Measurements from ENCODE around the gene KIF27.
"Not testable (repeated sequence)": the region's sequence is repeated elsewhere in the genome, so short reads cannot be mapped to it uniquely, and the experiment has no call there.

The KIF27 gene

DNA sequence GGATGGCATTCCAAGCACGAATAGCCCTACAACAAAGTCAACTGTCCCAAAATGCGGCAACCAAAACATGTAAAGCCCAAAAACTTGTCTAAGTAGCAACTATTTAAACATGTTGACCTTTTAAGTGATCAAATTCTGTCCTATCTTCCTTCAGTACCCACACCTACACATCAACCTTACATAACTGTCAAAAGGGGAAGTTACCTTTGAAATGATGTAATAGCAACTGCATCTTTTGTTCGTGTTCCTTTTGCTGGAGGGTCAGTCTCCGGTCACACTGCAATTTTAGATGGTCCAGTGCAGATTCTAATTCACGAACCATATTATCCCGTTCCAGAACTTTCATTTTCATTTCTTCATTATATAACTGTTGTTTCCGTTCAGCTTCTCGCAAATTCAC lies 71.3 kb downstream of the KIF27 start:
- not testable (repeated sequence) for H3K36me3 ChIP-seq (ENCODE audit: control insufficient read depth, low read length); H4K20me1 ChIP-seq (ENCODE audit: control insufficient read depth, insufficient read depth, low read depth, low read length); H3K27ac ChIP-seq (ENCODE audit: low read depth, low read length); H3F3A ChIP-seq (ENCODE audit: control insufficient read depth, insufficient read depth); H3K27me3 ChIP-seq (ENCODE audit: control insufficient read depth, low read length); H3K4me3 ChIP-seq (ENCODE audit: low read length); H3K9me2 ChIP-seq (replicated peaks; ENCODE audit: control insufficient read depth, low read length); H3K9me3 ChIP-seq (ENCODE audit: control insufficient read depth, insufficient read depth, low read length); H3K4me2 ChIP-seq (ENCODE audit: low read length); H3K79me2 ChIP-seq (ENCODE audit: control insufficient read depth, low read length); H3K4me1 ChIP-seq (ENCODE audit: control insufficient read depth, low read length)

GRCh38 chr9:83837070-83837643 lies 84.1 kb downstream of the KIF27 start:
- not testable (repeated sequence) for H3K9me2 ChIP-seq (replicated peaks; ENCODE audit: control insufficient read depth, low read length); H3K9me3 ChIP-seq (ENCODE audit: control insufficient read depth, insufficient read depth, low read length); H3K79me2 ChIP-seq (ENCODE audit: control insufficient read depth, low read length); H3F3A ChIP-seq (ENCODE audit: control insufficient read depth, insufficient read depth); H4K20me1 ChIP-seq (ENCODE audit: control insufficient read depth, insufficient read depth, low read depth, low read length); H3K4me2 ChIP-seq (ENCODE audit: low read length); H3K36me3 ChIP-seq (ENCODE audit: control insufficient read depth, low read length); H3K27me3 ChIP-seq (ENCODE audit: control insufficient read depth, low read length); H3K4me1 ChIP-seq (ENCODE audit: control insufficient read depth, low read length); H3K27ac ChIP-seq (ENCODE audit: low read depth, low read length); H3K4me3 ChIP-seq (ENCODE audit: low read length)

- H3K36me3 ChIP-seq (ENCODE audit: control insufficient read depth, low read length); H3K9me3 ChIP-seq (ENCODE audit: control insufficient read depth, insufficient read depth, low read length); H3K4me1 ChIP-seq (ENCODE audit: control insufficient read depth, low read length); H4K20me1 ChIP-seq (ENCODE audit: control insufficient read depth, insufficient read depth, low read depth, low read length); H3K4me2 ChIP-seq (ENCODE audit: low read length); H3K4me3 ChIP-seq (ENCODE audit: low read length); H3K27ac ChIP-seq (ENCODE audit: low read depth, low read length); H3K9me2 ChIP-seq (replicated peaks; ENCODE audit: control insufficient read depth, low read length); H3K27me3 ChIP-seq (ENCODE audit: control insufficient read depth, low read length); H3K79me2 ChIP-seq (ENCODE audit: control insufficient read depth, low read length); H3F3A ChIP-seq (ENCODE audit: control insufficient read depth, insufficient read depth): not testable (repeated sequence)
Observed at GRCh38 chr9:83830426-83831071, 90.7 kb downstream of the KIF27 start.

DNA sequence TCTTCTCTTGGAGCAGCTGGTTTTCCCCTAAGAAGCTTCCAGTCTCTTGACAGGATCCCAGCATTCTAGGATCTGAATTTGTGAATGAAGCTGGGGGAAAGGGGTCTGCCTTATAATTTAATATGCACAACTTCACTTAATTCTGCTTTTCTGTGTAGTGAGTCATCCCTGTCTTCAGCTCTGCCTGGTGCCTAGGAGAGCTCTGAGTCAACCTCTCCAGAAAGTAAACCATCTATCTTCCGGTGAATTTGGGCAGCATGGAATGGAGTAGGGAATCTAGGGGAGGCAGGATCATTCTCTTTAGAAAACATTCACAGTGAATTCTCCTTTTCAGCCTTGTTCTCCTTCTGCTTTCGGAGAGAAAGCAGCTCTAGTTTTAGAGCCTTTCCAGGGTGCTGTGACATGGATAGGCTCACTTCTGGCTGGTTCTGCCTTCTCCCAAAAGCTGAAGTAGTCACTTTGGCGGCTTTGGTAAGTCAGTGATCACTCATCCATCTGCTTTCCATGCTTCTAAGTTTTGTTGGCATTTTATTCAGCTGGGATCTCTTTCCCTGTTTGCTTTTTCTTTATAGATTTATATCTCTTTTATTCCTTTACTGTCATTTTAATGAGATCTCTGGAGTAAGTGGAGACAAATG lies 96.1 kb downstream of the KIF27 start:
- H3K4me3 ChIP-seq (ENCODE audit: low read length); H3K27ac ChIP-seq (ENCODE audit: low read depth, low read length); H3K4me2 ChIP-seq (ENCODE audit: low read length); H3K36me3 ChIP-seq (ENCODE audit: control insufficient read depth, low read length); H3K9me2 ChIP-seq (replicated peaks; ENCODE audit: control insufficient read depth, low read length); H3K79me2 ChIP-seq (ENCODE audit: control insufficient read depth, low read length); H3F3A ChIP-seq (ENCODE audit: control insufficient read depth, insufficient read depth); H4K20me1 ChIP-seq (ENCODE audit: control insufficient read depth, insufficient read depth, low read depth, low read length); H3K9me3 ChIP-seq (ENCODE audit: control insufficient read depth, insufficient read depth, low read length); H3K27me3 ChIP-seq (ENCODE audit: control insufficient read depth, low read length); H3K4me1 ChIP-seq (ENCODE audit: control insufficient read depth, low read length): not testable (repeated sequence)

DNA sequence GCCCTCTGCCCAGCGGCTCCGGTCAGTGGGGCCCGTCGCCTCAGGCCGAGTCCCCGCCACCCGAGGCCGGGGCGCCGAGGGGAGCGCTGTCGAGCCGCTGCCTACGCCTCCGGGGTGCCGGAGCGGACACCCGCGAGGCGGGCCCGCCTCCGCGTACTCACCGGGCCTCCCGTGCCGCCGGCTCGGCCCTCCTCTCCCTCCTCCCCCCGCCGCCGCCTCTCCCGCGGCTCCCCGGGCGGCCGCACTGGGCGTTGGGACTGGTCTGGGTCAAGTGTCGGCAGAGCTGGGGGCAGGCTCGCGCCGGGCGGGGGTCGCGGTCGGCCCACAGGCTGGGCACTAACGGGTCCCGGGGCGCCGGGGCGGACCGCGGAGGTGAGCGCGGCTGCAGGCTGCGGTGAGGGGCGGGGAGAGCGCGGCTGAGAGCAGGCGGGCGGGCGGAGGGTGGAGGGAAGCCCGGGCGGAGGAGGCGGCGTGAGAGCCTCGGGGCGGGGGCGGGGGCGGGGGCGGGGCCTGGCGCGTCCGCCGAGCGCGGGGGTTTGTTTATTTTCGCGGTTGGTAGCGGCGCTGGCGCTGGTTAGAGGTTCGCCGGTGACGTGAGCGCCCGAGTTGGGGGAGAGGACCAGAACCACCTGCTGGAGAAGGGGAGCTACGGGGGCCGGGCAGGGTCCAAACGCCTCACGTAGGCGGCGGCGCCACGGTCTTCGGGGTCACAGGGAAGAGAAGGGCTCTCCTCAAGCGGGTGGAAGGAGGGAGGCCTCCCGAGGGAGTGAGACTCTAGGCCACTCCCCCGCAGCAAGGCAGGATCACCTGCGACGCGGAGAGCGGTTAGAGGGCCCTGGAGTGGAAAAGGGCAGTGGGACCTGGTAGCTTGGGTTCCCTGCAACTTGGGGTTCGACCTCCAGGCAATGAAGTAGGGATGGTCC lies 103.6 kb downstream of the KIF27 start, which contains the start of gene GKAP1:
GKAP1 (minus strand) TSS at position 414 of the 923 bp plus-strand sequence. CDS start 11,252 bp downstream, outside the sequence.
- not testable (repeated sequence) for H3K36me3 ChIP-seq (ENCODE audit: control insufficient read depth, low read length); H4K20me1 ChIP-seq (ENCODE audit: control insufficient read depth, insufficient read depth, low read depth, low read length); H3F3A ChIP-seq (ENCODE audit: control insufficient read depth, insufficient read depth); H3K27me3 ChIP-seq (ENCODE audit: control insufficient read depth, low read length); H3K79me2 ChIP-seq (ENCODE audit: control insufficient read depth, low read length); H3K9me3 ChIP-seq (ENCODE audit: control insufficient read depth, insufficient read depth, low read length); H3K4me1 ChIP-seq (ENCODE audit: control insufficient read depth, low read length); H3K9me2 ChIP-seq (replicated peaks; ENCODE audit: control insufficient read depth, low read length)
- Histone ChIP-seq H3K4me2 (ENCODE audit: low read length) (peak within 1 kb of the TSS; percentile 65), H3K27ac (ENCODE audit: low read depth, low read length) (peak within 1 kb of the TSS; percentile 28; the same call in 1 of the 2 replicates), H3K4me3 (ENCODE audit: low read length) (peak within 1 kb of the TSS; percentile 79)

- H3K27ac ChIP-seq (ENCODE audit: low read depth, low read length); H3K36me3 ChIP-seq (ENCODE audit: control insufficient read depth, low read length); H3K9me2 ChIP-seq (replicated peaks; ENCODE audit: control insufficient read depth, low read length); H3F3A ChIP-seq (ENCODE audit: control insufficient read depth, insufficient read depth); H3K79me2 ChIP-seq (ENCODE audit: control insufficient read depth, low read length); H3K9me3 ChIP-seq (ENCODE audit: control insufficient read depth, insufficient read depth, low read length); H3K4me1 ChIP-seq (ENCODE audit: control insufficient read depth, low read length); H4K20me1 ChIP-seq (ENCODE audit: control insufficient read depth, insufficient read depth, low read depth, low read length); H3K27me3 ChIP-seq (ENCODE audit: control insufficient read depth, low read length): not testable (repeated sequence)
- Histone ChIP-seq H3K4me2 (ENCODE audit: low read length) (peak overlapping the region; percentile 50), H3K4me3 (ENCODE audit: low read length) (peak overlapping the region; percentile 79)
Observed at GRCh38 chr9:83817011-83817355, 104.2 kb downstream of the KIF27 start.

- H3K9me3 ChIP-seq (ENCODE audit: control insufficient read depth, insufficient read depth, low read length); H3K79me2 ChIP-seq (ENCODE audit: control insufficient read depth, low read length); H3K9me2 ChIP-seq (replicated peaks; ENCODE audit: control insufficient read depth, low read length); H4K20me1 ChIP-seq (ENCODE audit: control insufficient read depth, insufficient read depth, low read depth, low read length); H3K4me3 ChIP-seq (ENCODE audit: low read length); H3F3A ChIP-seq (ENCODE audit: control insufficient read depth, insufficient read depth); H3K4me2 ChIP-seq (ENCODE audit: low read length); H3K36me3 ChIP-seq (ENCODE audit: control insufficient read depth, low read length); H3K4me1 ChIP-seq (ENCODE audit: control insufficient read depth, low read length); H3K27me3 ChIP-seq (ENCODE audit: control insufficient read depth, low read length); H3K27ac ChIP-seq (ENCODE audit: low read depth, low read length): not testable (repeated sequence)
Observed at GRCh38 chr9:83815120-83815519, 106.1 kb downstream of the KIF27 start.

DNA sequence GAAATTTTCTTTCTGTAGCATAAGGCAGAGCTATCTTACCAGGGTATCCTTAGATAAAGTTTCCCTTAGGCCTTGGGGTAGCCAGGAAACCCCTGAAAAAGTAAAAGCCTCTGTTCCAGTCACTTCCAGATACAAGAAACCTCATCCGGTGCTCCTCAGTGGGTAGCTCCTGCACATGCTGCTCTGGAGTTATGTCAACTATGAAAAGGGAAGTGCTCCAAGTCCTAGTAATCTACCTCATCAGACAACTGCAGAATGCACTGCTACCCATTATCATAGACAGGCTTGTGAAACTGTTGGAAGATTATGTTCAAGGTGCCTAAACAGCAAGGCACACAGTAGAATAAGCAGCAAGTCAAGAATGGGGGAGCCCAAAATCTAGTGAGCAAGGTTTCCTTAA lies 112.0 kb downstream of the KIF27 start:
- H3K36me3 ChIP-seq (ENCODE audit: control insufficient read depth, low read length); H3K9me2 ChIP-seq (replicated peaks; ENCODE audit: control insufficient read depth, low read length); H3K79me2 ChIP-seq (ENCODE audit: control insufficient read depth, low read length); H3K27me3 ChIP-seq (ENCODE audit: control insufficient read depth, low read length); H3F3A ChIP-seq (ENCODE audit: control insufficient read depth, insufficient read depth); H3K4me3 ChIP-seq (ENCODE audit: low read length); H3K27ac ChIP-seq (ENCODE audit: low read depth, low read length); H4K20me1 ChIP-seq (ENCODE audit: control insufficient read depth, insufficient read depth, low read depth, low read length); H3K4me2 ChIP-seq (ENCODE audit: low read length); H3K4me1 ChIP-seq (ENCODE audit: control insufficient read depth, low read length); H3K9me3 ChIP-seq (ENCODE audit: control insufficient read depth, insufficient read depth, low read length): not testable (repeated sequence)
